ENCODE measurements around the gene RUNDC1.

RUNDC1 gene

DNA sequence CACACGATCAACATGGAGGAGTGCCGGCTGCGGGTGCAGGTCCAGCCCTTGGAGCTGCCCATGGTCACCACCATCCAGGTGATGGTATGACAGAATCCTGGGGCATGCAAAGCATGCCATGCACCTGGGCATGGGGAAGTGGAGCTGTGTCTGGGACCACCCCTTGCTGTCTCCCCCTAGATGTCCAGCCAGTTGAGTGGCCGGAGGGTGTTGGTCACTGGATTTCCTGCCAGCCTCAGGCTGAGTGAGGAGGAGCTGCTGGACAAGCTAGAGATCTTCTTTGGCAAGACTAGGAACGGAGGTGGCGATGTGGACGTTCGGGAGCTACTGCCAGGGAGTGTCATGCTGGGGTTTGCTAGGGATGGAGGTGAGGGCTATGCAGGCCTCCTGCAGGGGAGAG, 32.9 kb downstream of the RUNDC1 start:
- Histone ChIP-seq H3K9ac (ENCODE audit: insufficient read length) (no peak overlapping the region), H3K4me3 (no peak overlapping the region), H3K27ac (no peak overlapping the region), H3K9me3 (ENCODE audit: low read depth, low read length) (no peaks in the 10 kb centered on the region), H3K36me3 (ENCODE audit: insufficient read depth, low read length) (no peaks in the 10 kb centered on the region)
- DNase-seq (ENCODE audit: low read depth, low spot score), result no peak
- TF ChIP-seq POLR2AphosphoS5 (IDR thresholded peaks at IDR 0.05; ENCODE audit: borderline replicate concordance, low read depth, low read length) (no peak), EZH2 (IDR thresholded peaks at IDR 0.05) (no peak), FOXP2 (optimal IDR thresholded peaks at IDR 0.05; ENCODE audit: control extremely low read depth, extremely low read length, insufficient read depth) (no peak)

DNA sequence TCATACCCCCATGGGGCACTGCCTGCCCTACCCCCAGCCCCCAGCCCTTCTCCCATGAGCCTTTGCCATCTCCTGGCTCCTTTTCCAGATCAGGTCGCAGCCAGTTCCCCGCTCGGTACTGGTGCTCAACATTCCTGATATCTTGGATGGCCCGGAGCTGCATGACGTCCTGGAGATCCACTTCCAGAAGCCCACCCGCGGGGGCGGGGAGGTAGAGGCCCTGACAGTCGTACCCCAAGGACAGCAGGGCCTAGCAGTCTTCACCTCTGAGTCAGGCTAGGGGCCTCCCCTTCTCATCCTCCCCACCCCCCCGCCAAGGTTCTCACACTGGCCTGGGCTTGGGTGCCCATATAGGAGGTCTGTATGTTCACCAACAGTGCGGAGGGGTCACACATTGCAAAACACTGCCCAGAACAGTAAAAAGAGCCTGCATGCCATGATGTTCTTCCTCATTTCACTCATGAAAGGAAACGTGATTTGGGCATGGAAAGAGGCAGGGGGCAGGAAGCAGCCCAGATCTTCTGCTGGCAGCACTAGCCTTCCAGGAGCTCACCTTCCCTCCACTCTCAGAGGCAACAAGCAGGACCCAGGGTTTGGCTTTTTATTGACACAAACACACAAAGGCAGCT, 33.8 kb downstream of the RUNDC1 start:
- H3K27ac ChIP-seq, result no peak overlapping the region
- no peak overlapping the region for H3K9ac ChIP-seq (ENCODE audit: insufficient read length)
- no peak for DNase-seq (ENCODE audit: low read depth, low spot score)
- TF ChIP-seq POLR2AphosphoS5 (IDR thresholded peaks at IDR 0.05; ENCODE audit: borderline replicate concordance, low read depth, low read length), result no peak
- TF ChIP-seq EZH2 (IDR thresholded peaks at IDR 0.05), result no peak
- no peak for TF ChIP-seq FOXP2 (optimal IDR thresholded peaks at IDR 0.05; ENCODE audit: control extremely low read depth, extremely low read length, insufficient read depth)
- no peak overlapping the region for H3K4me3 ChIP-seq
- no peaks in the 10 kb centered on the region for H3K36me3 ChIP-seq (ENCODE audit: insufficient read depth, low read length)
- no peaks in the 10 kb centered on the region for H3K9me3 ChIP-seq (ENCODE audit: low read depth, low read length)

DNA sequence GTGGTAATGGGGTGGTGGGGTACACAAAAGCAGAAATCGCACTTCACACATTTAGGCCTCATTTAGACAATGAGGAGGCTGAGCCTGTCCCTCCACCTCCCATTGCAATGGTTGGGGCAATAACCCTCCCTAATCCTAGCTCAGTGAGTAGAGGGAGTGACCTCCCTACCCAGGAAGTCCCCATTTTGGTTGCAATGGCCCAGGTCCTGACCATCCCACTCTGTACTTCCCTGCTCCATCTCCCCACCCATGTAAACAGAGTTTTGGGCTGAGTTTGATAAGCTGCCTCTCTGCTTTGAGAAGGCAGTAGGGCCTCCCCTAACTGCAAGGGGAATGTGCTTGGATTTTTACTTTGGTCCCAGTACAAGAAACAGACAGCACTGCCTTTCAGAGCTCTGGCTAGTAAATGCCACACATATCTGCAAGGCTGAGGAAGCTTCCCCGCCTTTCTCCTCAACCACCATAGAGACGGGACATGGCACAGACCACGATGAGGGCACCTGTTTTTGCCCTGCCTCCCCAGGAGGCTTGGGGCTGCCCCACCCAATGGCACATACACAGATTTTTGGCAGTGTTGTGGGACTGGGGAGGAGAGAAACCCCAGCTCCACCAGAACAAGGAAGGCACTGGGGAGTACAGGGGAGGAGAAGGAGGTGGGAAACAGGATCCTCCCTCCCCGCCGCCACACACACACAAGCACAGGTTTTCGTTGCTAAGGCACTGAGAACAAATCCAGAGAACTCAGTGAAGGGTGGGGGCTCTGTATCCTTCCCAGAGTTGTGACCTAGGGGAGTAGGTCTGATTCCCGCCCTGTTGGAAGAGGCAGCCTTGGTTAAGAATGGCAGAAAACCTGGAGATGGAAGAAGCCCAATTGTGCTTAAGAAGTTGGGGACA, 34.5 kb downstream of the RUNDC1 start:
- TF ChIP-seq POLR2AphosphoS5 (IDR thresholded peaks at IDR 0.05; ENCODE audit: borderline replicate concordance, low read depth, low read length) (no peak), EZH2 (IDR thresholded peaks at IDR 0.05) (no peak), FOXP2 (optimal IDR thresholded peaks at IDR 0.05; ENCODE audit: control extremely low read depth, extremely low read length, insufficient read depth) (no peak)
- H3K9ac ChIP-seq (ENCODE audit: insufficient read length), result no peak overlapping the region
- no peak for DNase-seq (ENCODE audit: low read depth, low spot score)
- no peaks in the 10 kb centered on the region for H3K9me3 ChIP-seq (ENCODE audit: low read depth, low read length)
- H3K36me3 ChIP-seq (ENCODE audit: insufficient read depth, low read length), result no peaks in the 10 kb centered on the region
- no peak overlapping the region for H3K27ac ChIP-seq
- no peak overlapping the region for H3K4me3 ChIP-seq

DNA sequence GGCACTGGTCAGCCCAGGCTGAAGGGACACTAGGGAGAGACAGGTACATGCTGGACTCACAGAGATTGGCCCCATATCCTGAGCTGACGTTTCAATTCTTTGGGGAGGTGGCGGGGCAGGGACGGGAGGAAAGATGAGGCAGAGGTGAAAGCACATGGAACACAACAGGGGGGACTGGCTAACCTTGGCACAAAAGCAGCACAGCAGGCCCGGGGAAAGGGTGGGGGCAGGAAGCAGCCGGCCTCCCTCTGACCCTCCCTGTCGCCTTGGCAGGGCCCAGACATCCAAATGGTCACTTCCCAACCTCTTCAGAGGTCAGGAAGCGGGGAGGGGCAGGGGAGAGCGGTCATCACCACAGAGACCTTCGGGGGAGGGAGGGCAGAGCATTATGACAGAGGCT, 35.2 kb downstream of the RUNDC1 start:
- Histone ChIP-seq H3K9me3 (ENCODE audit: low read depth, low read length) (no peaks in the 10 kb centered on the region), H3K9ac (ENCODE audit: insufficient read length) (no peak overlapping the region), H3K4me3 (no peak overlapping the region), H3K36me3 (ENCODE audit: insufficient read depth, low read length) (no peaks in the 10 kb centered on the region), H3K27ac (no peak overlapping the region)
- TF ChIP-seq FOXP2 (optimal IDR thresholded peaks at IDR 0.05; ENCODE audit: control extremely low read depth, extremely low read length, insufficient read depth) (no peak), POLR2AphosphoS5 (IDR thresholded peaks at IDR 0.05; ENCODE audit: borderline replicate concordance, low read depth, low read length) (no peak), EZH2 (IDR thresholded peaks at IDR 0.05) (no peak)
- no peak for DNase-seq (ENCODE audit: low read depth, low spot score)

DNA sequence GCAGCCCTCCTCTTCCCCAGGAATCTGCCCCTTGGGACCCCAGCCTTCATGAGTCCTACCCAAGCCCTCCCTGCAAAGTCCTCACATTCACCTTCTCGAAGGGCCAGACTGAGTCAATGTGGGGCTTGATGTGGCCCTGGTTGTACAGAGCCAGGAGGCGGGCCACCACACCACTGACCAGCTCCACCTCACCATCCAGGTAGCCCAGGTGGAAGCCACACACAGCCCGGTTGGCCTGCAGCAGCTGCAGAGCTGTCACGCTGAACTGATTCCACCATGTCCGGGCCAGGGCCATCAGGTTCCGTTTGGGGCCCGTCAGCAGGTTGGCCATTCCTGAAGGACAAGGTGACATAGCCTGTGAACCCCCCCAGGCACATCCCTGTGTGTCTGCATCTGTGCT, 35.9 kb downstream of the RUNDC1 start:
- H3K9ac ChIP-seq (ENCODE audit: insufficient read length), result no peak overlapping the region
- no peak for DNase-seq (ENCODE audit: low read depth, low spot score)
- H3K27ac ChIP-seq, result no peak overlapping the region
- H3K4me3 ChIP-seq, result no peak overlapping the region
- no peaks in the 10 kb centered on the region for H3K36me3 ChIP-seq (ENCODE audit: insufficient read depth, low read length)
- H3K9me3 ChIP-seq (ENCODE audit: low read depth, low read length), result no peaks in the 10 kb centered on the region
- no peak for TF ChIP-seq POLR2AphosphoS5 (IDR thresholded peaks at IDR 0.05; ENCODE audit: borderline replicate concordance, low read depth, low read length)
- no peak for TF ChIP-seq FOXP2 (optimal IDR thresholded peaks at IDR 0.05; ENCODE audit: control extremely low read depth, extremely low read length, insufficient read depth)
- TF ChIP-seq EZH2 (IDR thresholded peaks at IDR 0.05), result no peak

DNA sequence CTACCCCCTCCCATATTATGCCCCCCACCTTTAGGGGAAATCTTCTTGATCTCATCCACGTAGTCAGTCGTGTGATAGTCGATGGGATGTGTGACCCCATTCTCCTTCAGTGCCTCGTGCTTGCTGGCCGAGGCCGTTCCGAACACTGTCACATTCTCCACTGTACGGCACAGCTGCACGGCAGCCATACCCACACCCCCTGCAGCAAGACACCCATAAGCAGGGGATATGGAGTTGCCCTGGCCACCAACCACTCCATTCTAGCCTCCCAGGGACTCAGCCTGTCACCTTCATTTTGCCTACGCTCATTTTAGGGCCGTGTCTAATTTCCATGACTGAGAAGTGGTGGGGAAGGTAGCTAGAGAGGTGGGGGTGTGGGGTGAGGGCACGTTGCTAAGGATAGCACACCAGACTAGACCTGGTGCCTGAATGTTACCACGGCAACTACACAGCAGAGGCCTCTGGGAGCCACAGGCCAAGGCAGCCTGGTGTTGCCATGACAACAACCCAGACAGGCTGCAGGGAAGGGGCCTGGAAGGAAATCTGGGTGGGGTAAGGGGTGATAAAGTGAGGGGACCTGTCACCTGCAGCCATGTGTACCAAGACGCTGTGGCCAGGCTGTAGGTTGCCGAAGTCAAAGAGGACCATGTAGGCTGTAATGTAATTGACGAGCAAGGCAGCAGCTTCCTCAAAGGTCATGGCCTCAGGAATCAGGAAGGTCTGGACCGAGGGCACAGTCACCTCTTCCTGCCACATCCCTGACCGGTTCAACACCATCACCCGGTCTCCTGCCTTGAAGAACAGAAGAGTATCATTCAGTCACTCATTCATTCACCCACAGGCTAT, 37.9 kb downstream of the RUNDC1 start:
- Histone ChIP-seq H3K9me3 (ENCODE audit: low read depth, low read length) (no peaks in the 10 kb centered on the region), H3K4me3 (no peak overlapping the region), H3K36me3 (ENCODE audit: insufficient read depth, low read length) (no peaks in the 10 kb centered on the region), H3K9ac (ENCODE audit: insufficient read length) (no peak overlapping the region), H3K27ac (no peak overlapping the region)
- DNase-seq (ENCODE audit: low read depth, low spot score), result no peak
- TF ChIP-seq EZH2 (IDR thresholded peaks at IDR 0.05), result no peak
- TF ChIP-seq FOXP2 (optimal IDR thresholded peaks at IDR 0.05; ENCODE audit: control extremely low read depth, extremely low read length, insufficient read depth), result no peak
- TF ChIP-seq POLR2AphosphoS5 (IDR thresholded peaks at IDR 0.05; ENCODE audit: borderline replicate concordance, low read depth, low read length), result no peak

DNA sequence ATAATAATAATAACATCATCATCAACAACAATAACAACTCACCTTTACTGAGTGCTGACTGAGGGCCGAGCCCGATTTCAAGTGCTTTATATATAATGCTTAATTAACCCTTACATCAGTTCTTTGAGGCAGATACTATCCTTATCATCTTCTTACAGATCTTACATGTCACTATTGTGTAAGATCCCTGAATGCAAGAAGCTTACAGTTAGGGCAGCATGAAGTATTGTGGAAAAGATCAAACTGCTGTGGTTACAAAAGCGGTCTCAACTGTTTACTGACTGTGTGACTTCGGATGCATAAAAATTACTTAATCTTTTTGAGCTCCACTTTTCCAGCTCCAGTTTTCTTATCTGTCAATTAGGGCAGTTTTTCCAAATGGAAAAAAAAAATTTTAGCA, 38.6 kb downstream of the RUNDC1 start:
- Histone ChIP-seq H3K27ac (0 out of 2 replicates have a peak overlapping the region, but pooled peaks have one; percentile 42), H3K9me3 (ENCODE audit: low read depth, low read length) (no peaks in the 10 kb centered on the region), H3K36me3 (ENCODE audit: insufficient read depth, low read length) (no peaks in the 10 kb centered on the region), H3K4me3 (no peak overlapping the region), H3K9ac (ENCODE audit: insufficient read length) (no peak overlapping the region)
- no peak for DNase-seq (ENCODE audit: low read depth, low spot score)
- TF ChIP-seq FOXP2 (optimal IDR thresholded peaks at IDR 0.05; ENCODE audit: control extremely low read depth, extremely low read length, insufficient read depth), result no peak
- no peak for TF ChIP-seq EZH2 (IDR thresholded peaks at IDR 0.05)
- TF ChIP-seq POLR2AphosphoS5 (IDR thresholded peaks at IDR 0.05; ENCODE audit: borderline replicate concordance, low read depth, low read length), result no peak

DNA sequence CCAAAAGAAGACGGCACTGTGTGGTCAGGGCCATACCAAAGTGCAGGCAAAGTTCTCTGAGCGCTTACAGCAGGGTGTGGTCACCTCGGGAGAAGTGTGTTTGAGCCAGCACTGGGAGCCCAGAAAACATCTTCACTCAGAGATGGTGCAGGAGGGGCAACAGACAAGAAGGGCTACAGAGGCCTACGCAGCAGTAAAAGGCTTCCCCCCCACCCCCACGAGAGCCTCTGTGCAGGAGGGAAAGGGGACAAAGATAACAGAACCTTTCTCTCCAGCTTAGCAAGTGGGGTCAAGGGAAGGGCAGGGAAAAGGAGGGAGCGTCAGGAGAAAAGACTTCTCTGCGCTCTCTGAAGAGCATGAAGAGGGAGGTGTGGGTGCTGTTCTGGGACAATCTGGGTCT, 39.1 kb downstream of the RUNDC1 start:
- TF ChIP-seq EZH2 (IDR thresholded peaks at IDR 0.05), result no peak
- TF ChIP-seq FOXP2 (optimal IDR thresholded peaks at IDR 0.05; ENCODE audit: control extremely low read depth, extremely low read length, insufficient read depth), result no peak
- TF ChIP-seq POLR2AphosphoS5 (IDR thresholded peaks at IDR 0.05; ENCODE audit: borderline replicate concordance, low read depth, low read length), result no peak
- no peaks in the 10 kb centered on the region for H3K36me3 ChIP-seq (ENCODE audit: insufficient read depth, low read length)
- no peaks in the 10 kb centered on the region for H3K9me3 ChIP-seq (ENCODE audit: low read depth, low read length)
- no peak overlapping the region; the same call in 1 of the 2 replicates for H3K27ac ChIP-seq
- no peak overlapping the region for H3K9ac ChIP-seq (ENCODE audit: insufficient read length)
- no peak overlapping the region for H3K4me3 ChIP-seq
- no peak for DNase-seq (ENCODE audit: low read depth, low spot score)
